SK-N-MC (cell line): Measurements from ENCODE around the gene GDPD5.

Experiments used
- EZH2 ChIP-seq: fragments of 200-600 bp; sonication (generic); IDR thresholded peaks from one replicate; pipeline ENCODE4 v1.6.1; 2017; ENCODE audit warnings: antibody characterized with exemption
- POLR2AphosphoS5 ChIP-seq: IDR thresholded peaks from 2 replicates; pipeline ENCODE4 v1.6.1; 2012; ENCODE audit warnings: mild to moderate bottlenecking, low read depth, low read length, borderline replicate concordance

GRCh38 chr11:75563978-75564552 lies 38.3 kb upstream of the GDPD5 start:
- TF ChIP-seq EZH2 (no peak), POLR2AphosphoS5 (no peak)
